Body of pancreas (tissue), 4 donors: ENCODE results near the gene PIEZO2.

Experiments used
- CTCF ChIP-seq, 7 experiments: fragments of 450-650 bp in 4 of 7; fragments of 200-600 bp in 3 of 7; sonication (generic) in 3 of 7; IDR thresholded peaks; one replicate each; pipeline ENCODE4 v1.5.1; 2016 to 2019; ENCODE audit warnings: antibody characterized with exemption in 7 of 7
- POLR2A ChIP-seq, 3 donors: fragments of 450-650 bp; IDR thresholded peaks; one replicate each; pipeline ENCODE4 v1.6.1; 2016; ENCODE audit warnings: antibody characterized with exemption in 3 of 3, mild to moderate bottlenecking in 2 of 3

GRCh38 chr18:11115276-11115675 lies 34.1 kb downstream of the PIEZO2 start:
- no peak for TF ChIP-seq POLR2A (IDR thresholded peaks at IDR 0.05)
- no peak for TF ChIP-seq CTCF (IDR thresholded peaks at IDR 0.05)
